Left hindlimb (tissue), 1 donor: ENCODE results near the gene ZDHHC7.

ENCODE experiments used
- DNase-seq: peaks from one replicate; pipeline ENCODE4 v3.0.0-alpha.2; 2018

Gene ZDHHC7

GRCh38 chr16:85017633-85018032 lies 6.3 kb upstream of the ZDHHC7 start:
- no peak for DNase-seq

GRCh38 chr16:85017151-85017550 lies 5.8 kb upstream of the ZDHHC7 start:
- no peak for DNase-seq

DNA sequence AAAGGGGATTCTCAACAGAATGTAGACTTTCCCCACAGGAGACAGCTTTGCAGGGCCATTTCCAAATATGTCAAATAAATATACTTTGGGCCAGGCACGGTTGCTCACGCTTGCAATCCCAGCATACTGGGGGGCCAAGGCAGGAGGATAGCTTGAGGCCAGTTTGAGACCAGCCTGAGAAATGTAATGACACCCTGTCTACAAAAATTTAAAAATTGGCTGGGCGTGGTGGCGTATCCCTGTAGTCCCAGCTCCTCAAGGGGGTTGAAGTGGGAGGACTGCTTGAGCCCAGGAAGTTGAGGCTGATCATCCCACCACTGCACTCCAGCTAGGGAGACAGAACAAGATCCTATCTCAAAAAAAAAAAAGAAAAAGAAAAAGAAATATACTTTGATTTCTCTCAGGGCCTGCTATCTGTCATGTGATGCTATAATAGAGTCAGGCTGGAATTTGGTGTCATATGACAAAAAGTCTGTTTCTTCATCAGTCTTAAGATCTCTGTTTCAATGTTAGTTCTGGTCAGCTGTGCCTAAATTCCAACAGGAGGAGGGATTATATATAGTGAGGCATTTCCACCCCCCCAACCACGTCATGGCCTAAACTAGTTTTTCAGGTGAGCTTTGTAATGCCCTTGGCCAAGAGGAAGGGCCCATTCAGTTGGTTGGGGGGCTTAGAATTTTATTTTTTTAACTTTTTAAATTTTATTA lies 4.3 kb upstream of the ZDHHC7 start:
- DNase-seq, result no peak

GRCh38 chr16:85014311-85014710 lies 3.0 kb upstream of the ZDHHC7 start:
- no peak for DNase-seq

GRCh38 chr16:85011846-85012284 lies 530 bp upstream of the ZDHHC7 start:
- DNase-seq, result no peak

- no peak for DNase-seq
Measured at GRCh38 chr16:85010446-85010930, 847 bp downstream of the ZDHHC7 start.

DNA sequence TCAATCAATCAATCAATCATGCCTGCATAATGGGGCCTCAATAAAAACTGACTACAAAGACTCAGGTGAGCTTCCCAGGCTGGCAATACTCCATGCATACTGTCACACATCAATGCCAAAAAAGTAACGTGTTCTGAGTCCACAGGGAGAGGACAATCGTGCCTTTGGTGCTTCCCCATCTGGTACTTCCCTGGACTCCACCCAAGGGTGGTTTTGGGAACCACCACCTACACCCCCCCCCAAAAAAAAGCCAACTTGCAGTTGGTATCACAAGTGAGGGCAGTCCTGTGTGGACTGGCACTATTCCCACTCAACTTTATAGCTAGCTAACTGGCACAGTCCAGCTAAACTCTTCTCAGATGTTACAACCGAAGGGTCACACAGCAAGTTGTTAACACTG lies 3.1 kb downstream of the ZDHHC7 start:
- DNase-seq, result no peak

DNA sequence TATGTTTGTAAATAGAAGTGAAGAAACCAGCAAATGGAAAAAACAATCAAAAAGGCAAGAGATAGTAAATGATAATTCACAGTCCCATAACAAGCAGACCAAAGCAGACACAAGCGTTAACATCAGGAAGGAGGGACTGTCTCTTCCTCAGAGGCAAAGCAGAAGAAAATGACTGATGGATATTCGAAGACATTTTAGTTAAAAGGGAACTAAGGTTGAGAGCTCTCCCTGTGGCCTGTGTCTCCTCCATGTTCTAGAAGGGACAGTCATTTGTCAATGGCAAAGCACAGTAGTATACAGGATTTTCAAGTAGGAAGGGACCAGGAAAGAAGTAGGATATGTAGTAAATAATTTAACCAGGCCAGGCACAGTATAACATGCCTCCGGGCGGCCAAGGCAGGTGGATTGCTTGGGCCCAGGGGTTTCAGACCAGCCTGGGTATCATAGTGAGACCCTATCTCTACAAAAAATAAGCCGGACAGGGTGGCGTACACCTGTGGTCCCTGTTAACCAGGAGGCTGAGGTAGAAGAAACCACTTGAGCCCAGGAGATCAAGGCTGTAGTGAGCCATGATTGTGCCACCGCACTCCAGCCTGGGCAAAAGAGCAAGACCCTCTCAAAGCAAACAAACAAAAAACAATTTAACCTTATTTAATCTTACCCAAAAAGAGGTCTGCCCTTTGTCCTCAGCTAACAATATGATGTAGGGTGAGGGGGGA lies 3.7 kb downstream of the ZDHHC7 start:
- DNase-seq, result no peak

DNA sequence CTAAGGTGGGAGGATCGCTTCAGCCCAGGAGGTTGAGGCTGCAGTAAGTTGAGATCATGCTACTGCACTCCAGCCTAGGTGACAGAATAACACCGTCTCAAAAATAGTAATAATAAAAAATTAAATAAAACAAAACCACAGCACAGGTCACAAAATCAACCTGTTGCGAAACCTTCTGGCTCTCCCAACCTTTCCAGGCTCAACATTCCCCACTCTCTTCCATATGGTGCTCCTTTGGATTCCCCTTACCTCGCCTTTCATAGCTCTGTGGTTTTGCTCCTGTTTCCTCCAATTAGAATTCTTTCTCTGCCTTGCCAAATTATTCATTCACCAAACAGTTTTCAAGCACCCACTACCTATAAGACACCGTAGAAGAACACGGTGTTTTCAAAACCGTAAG lies 4.7 kb downstream of the ZDHHC7 start:
- no peak for DNase-seq

DNA sequence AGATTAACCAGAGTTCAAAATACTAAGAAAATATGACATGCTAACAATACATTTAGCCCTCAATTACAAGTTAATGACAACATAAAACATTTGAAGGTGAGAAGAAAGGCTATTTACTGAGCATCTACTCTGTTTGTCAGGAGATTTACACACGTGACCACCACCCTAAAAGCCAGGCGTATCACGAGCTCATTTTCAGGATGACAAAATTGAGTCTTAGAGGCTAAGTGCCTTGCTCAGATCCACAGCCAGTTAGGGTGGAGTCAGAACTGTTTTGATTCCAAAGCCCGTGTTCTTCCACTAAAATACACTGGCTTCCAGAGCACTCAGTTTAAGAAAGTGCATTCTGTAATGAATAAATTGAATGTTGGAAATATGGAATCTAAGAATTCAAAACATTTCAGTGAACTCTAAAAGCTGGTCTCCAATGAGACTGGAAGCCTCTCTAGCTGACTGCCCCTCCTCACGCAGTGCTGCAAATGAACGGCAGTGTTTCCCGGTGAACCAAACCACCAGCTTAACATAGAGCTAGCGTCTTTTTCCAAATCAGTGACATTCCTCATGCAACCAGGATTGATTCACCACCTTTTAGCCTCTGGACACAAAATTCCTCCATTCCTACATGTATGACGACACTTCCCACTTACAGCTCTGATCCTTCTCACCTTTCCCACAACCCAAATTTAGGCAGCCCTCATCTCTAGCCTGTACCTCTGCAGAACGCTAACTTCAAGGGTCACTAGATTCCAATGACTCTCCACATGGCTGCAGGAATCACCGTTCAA lies 5.9 kb downstream of the ZDHHC7 start:
- DNase-seq, result no peak

- no peak for DNase-seq
Measured at GRCh38 chr16:85004587-85005205, 6.6 kb downstream of the ZDHHC7 start.

GRCh38 chr16:85003725-85004586 lies 7.4 kb downstream of the ZDHHC7 start:
- DNase-seq, result no peak

- DNase-seq, result no peak
Measured at GRCh38 chr16:85003076-85003475, 8.3 kb downstream of the ZDHHC7 start.

DNA sequence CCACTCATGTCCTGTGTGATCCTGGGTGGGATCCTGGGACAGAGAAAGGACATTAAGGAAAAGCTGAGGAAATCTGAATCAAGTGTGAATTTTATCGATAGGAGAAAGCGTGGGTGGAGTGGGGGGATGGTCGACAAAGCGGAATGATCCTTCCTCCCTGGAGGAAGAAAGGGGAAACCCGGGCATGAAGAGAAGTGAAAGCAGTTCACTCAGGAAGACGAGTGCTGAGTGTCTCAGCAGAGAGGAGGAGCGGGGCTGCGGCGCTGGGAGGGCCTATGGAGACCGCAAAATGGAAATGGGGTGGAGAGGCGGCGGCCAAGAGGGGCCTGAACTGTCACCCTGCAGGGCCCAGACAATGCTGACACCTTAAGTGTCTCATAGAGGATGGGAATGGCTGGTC lies 8.7 kb downstream of the ZDHHC7 start:
- no peak for DNase-seq

- DNase-seq, result no peak
Measured at GRCh38 chr16:85002099-85002541, 9.2 kb downstream of the ZDHHC7 start.

DNA sequence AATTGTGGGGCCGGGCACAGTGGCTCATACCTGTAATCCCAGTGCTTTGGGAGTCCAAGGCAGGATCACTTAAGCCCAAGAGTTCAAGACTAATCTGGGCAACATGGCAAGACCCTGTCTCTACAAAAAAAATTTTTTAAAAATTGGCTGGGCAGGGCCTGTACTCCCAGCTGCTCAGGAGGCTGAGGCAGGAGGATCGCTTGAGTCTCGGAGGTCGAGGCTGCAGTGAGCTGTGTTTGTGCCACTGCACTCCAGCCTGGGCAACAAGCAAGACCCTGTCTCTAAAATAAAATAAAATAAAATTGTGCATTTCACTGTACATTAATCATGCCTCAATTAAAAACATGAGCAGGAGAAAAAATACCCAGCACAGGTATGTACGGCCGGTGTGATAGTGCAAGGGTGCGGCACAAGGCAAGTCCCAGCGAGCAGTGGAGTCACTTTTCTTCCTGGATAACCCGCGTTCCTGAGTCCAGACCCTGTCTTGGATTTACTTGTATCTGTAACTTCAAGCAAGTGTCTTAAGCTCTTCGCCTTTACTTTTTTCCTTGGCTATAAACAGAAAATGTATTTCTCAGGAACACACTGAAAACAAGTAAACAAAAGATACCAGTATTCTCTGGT lies 11.4 kb downstream of the ZDHHC7 start:
- DNase-seq, result no peak

DNA sequence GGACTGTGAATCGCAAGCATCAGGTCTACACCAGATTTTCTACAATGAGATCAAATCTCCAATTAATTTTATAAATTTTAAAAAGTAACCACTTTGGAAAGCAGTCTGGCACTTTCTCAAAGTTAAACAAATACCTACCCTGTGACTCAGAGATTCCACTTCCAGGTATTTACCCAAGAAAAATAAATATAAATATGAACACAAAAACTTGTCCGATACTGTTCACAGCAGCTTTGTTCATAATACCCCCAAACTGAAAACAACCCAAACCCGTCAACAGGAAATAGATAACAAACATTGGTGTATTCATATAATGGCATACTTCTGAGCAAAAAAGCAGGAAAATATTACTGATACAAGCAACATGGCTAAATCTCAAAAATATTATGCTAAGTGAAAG lies 12.1 kb downstream of the ZDHHC7 start:
- DNase-seq, result no peak

DNA sequence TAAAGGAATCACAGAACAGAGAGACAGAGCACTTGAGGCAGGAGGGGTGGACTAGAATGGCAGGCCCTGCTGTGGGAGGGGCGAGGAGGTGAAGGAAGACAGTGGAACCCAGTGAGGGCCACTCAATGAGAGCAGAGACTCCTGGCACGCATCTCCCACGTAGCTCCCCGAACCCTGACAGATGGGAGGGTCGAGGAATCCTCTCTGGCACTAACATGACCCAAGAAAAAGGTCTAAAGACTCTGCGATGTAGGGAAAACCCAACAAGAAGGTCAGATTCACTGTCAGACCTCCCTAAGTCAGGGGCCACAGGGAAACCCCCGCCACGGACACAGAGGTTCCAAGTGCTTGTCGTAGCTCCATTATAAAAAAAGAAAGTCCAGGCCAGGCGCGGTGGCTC lies 15.0 kb downstream of the ZDHHC7 start:
- DNase-seq, result no peak

DNA sequence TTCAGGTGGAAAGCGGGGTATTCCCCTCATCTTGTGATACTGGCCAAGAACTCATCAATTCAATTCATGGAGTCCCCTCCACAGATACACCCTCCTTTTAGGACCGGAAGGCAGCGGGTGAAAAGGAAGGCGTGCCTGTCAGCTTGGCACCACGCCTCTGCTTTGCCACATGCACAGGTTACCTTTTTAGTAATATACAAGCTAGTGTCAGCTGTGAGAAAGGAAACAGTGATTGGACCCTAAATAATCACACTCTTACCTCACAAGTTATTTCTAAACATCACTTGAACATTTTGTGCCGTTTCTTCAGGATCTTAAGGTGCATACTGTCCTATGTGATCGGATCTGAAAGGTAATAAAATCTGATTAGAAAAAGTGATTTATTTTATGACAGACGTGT lies 15.7 kb downstream of the ZDHHC7 start:
- no peak for DNase-seq

- DNase-seq, result no peak
Measured at GRCh38 chr16:84993926-84994325, 17.4 kb downstream of the ZDHHC7 start.

DNA sequence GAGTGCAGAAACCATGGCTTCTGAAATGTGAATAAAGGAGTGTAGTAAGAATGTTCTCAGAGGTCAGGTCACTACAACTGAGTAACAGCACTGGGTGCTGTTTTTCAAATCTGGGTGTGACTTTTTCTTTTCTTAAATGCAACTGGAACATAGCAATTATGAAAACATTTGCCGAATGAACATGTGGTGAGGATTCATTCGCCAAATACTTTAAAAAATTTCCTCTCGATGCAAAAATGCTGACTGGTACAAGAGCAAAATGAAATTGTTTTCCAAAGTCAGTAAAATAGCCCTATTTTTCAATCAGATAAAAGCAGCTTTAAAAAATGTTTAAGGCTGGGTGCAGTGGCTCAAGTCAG lies 18.6 kb downstream of the ZDHHC7 start:
- DNase-seq, result no peak

DNA sequence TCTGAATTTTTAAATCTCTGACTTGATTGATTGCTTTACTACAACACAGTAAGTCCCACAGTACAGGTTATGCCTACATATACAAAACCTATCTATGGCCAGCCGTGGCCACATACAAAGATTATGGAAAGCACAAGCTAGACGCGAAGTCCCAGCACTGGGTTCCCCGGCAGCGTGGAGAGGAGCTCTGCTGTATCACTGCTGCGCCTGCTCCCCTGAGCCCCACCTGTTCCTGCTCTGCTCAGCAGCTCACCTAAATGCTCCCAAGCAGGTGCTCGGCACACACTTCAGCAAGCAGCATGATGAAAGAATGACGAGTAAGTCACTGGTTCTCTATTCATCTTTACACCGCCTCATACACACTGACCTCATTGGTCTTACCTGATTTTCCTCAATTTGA lies 20.6 kb downstream of the ZDHHC7 start:
- DNase-seq, result no peak
